Neural cell (in vitro differentiated cells): Measurements from ENCODE around the gene ITGAE. TPM values are rescaled to one million over a fixed set of nuclear protein-coding genes. Genes with fewer than 3 reads are reported as not detected.

ENCODE experiments used
- H2AFZ ChIP-seq: fragments of 200-600, 300-800 bp; sonication (generic), shearing (Covaris generic); 2 replicates; pipeline ENCODE4 v1.6.0; 2014; ENCODE audit warnings: low read depth, mild to moderate bottlenecking, antibody characterized with exemption, low read length, moderate library complexity
- H3F3A ChIP-seq: fragments of 200-600 bp; shearing (Covaris generic); 2 replicates; pipeline ENCODE4 v1.6.1; 2016; ENCODE audit warnings: mild to moderate bottlenecking, moderate library complexity, mixed read lengths, antibody characterized with exemption, low read length; ENCODE audit not compliant: insufficient read depth, poor library complexity, severe bottlenecking
- H3K27ac ChIP-seq: fragments of 200-600, 300-800 bp; sonication (generic), shearing (Covaris generic); 2 replicates; pipeline ENCODE4 v1.5.1; 2014; ENCODE audit warnings: mild to moderate bottlenecking, low read length, moderate library complexity
- H3K27me3 ChIP-seq: fragments of 300-800, 200-600 bp; sonication (generic), shearing (Covaris generic); 2 replicates; pipeline ENCODE4 v1.6.0; 2014; ENCODE audit warnings: mild to moderate bottlenecking, low read depth, low read length, moderate library complexity; ENCODE audit not compliant: insufficient read depth
- H3K36me3 ChIP-seq: fragments of 300-800, 200-600 bp; sonication (generic), shearing (Covaris generic); 2 replicates; pipeline ENCODE4 v1.5.1; 2014; ENCODE audit warnings: mild to moderate bottlenecking, antibody characterized with exemption, low read length, moderate library complexity; ENCODE audit not compliant: insufficient read depth
- H3K4me2 ChIP-seq: fragments of 300-800, 200-600 bp; sonication (generic), shearing (Covaris generic); 2 replicates; pipeline ENCODE4 v1.6.0; 2014; ENCODE audit warnings: mild to moderate bottlenecking, low read length
- H3K4me3 ChIP-seq: fragments of 300-800, 200-600 bp; sonication (generic), shearing (Covaris generic); 2 replicates; pipeline ENCODE4 v1.5.1; 2014; ENCODE audit warnings: mild to moderate bottlenecking, low read length, moderate library complexity
- H3K79me2 ChIP-seq: fragments of 200-600 bp; shearing (Covaris generic); replicated peaks from 2 replicates; pipeline ENCODE4 v1.6.0; 2014; ENCODE audit warnings: mild to moderate bottlenecking, low read length, moderate library complexity; ENCODE audit not compliant: insufficient read depth
- H3K9ac ChIP-seq: fragments of 300-800, 200-600 bp; sonication (generic), shearing (Covaris generic); 2 replicates; pipeline ENCODE4 v1.6.1; 2016; ENCODE audit warnings: mild to moderate bottlenecking, low read length, mixed read lengths
- H3K9me2 ChIP-seq: fragments of 200-600 bp; shearing (Covaris generic); 2 replicates; pipeline ENCODE4 v1.6.1; 2016; ENCODE audit warnings: mild to moderate bottlenecking, low read length, mixed read lengths; ENCODE audit not compliant: insufficient read depth
- H3K9me3 ChIP-seq: fragments of 200-600, 300-800 bp; sonication (generic), shearing (Covaris generic); 2 replicates; pipeline ENCODE4 v1.6.1; 2016; ENCODE audit warnings: mild to moderate bottlenecking, mixed run types, low read length, moderate library complexity, mixed read lengths
- H4K20me1 ChIP-seq: fragments of 200-600 bp; shearing (Covaris generic); 2 replicates; pipeline ENCODE4 v1.6.1; 2016; ENCODE audit warnings: mild to moderate bottlenecking, mixed run types; ENCODE audit not compliant: insufficient read depth
- EP300 ChIP-seq: fragments of 450-650 bp; conservative IDR thresholded peaks from 2 replicates; pipeline ENCODE4 v1.6.1; 2014; ENCODE audit warnings: antibody characterized with exemption, mild to moderate bottlenecking, moderate library complexity; ENCODE audit not compliant: poor library complexity, severe bottlenecking
- EZH2 ChIP-seq: fragments of 200-600, 300-800 bp; shearing (Covaris generic), sonication (generic); IDR thresholded peaks from 2 replicates; pipeline ENCODE4 v1.6.1; 2014; ENCODE audit warnings: antibody characterized with exemption, low read length, borderline replicate concordance, mild to moderate bottlenecking; ENCODE audit not compliant: insufficient read depth, poor library complexity, severe bottlenecking
- MXI1 ChIP-seq: fragments of 450-650 bp; conservative IDR thresholded peaks from 2 replicates; pipeline ENCODE4 v1.6.1; 2014; ENCODE audit warnings: antibody characterized with exemption, mild to moderate bottlenecking; ENCODE audit not compliant: poor library complexity, severe bottlenecking
- POLR2AphosphoS5 ChIP-seq: IDR thresholded peaks from 2 replicates; pipeline ENCODE4 v1.6.1; 2012
- RAD21 ChIP-seq: fragments of 450-650 bp; conservative IDR thresholded peaks from 2 replicates; pipeline ENCODE4 v1.6.1; 2014; ENCODE audit warnings: antibody characterized with exemption, mild to moderate bottlenecking, moderate library complexity
- REST ChIP-seq: IDR thresholded peaks from 2 replicates; pipeline ENCODE4 v1.6.1; 2012; ENCODE audit warnings: borderline replicate concordance
- SMC3 ChIP-seq: fragments of 450-650 bp; conservative IDR thresholded peaks from 2 replicates; pipeline ENCODE4 v1.6.1; 2014; ENCODE audit warnings: antibody characterized with exemption, mild to moderate bottlenecking, moderate library complexity; ENCODE audit not compliant: poor library complexity
- TAF1 ChIP-seq: IDR thresholded peaks from 2 replicates; pipeline ENCODE4 v1.6.1; 2012; ENCODE audit warnings: low read depth
- polyA plus RNA-seq: library from polyadenylated mRNA; depleted of rRNA; stranded (reverse); fragments of >200 nt; gene quantifications from 2 replicates; pipeline ENCODE4 v1.2.3, GENCODE V29; 2014
- TF ChIP-seq, protein P1 (sequence below): fragments of 450-650 bp; IDR thresholded peaks from 2 replicates; pipeline ENCODE4 v1.5.1; 2014; ENCODE audit warnings: antibody characterized with exemption, mild to moderate bottlenecking, moderate library complexity; ENCODE audit not compliant: poor library complexity, severe bottlenecking

The ITGAE gene
- polyA plus RNA-seq, 1 donor from 2014 or later: 169 TPM

GRCh38 chr17:3693829-3694231 lies 107.2 kb downstream of the ITGAE start:
- Histone ChIP-seq H3K9me2 (no peaks in the 10 kb centered on the region), H3K4me3 (no peak overlapping the region), H3K27ac (no peak overlapping the region), H2AFZ (no peak overlapping the region), H3K4me2 (no peak overlapping the region), H3K27me3 (peaks cover 27% of the 10 kb centered on the region), H3K9me3 (no peaks in the 10 kb centered on the region), H3K9ac (no peak overlapping the region), H4K20me1 (no peaks in the 10 kb centered on the region), H3K79me2 (no peaks in the 10 kb centered on the region), H3K36me3 (no peaks in the 10 kb centered on the region), H3F3A (no peaks in the 10 kb centered on the region)
- no peak for TF ChIP-seq EP300
- no peak for TF ChIP-seq TAF1
- TF ChIP-seq RAD21: no peak
- TF ChIP-seq POLR2AphosphoS5: no peak
- TF ChIP-seq, protein P1, sequence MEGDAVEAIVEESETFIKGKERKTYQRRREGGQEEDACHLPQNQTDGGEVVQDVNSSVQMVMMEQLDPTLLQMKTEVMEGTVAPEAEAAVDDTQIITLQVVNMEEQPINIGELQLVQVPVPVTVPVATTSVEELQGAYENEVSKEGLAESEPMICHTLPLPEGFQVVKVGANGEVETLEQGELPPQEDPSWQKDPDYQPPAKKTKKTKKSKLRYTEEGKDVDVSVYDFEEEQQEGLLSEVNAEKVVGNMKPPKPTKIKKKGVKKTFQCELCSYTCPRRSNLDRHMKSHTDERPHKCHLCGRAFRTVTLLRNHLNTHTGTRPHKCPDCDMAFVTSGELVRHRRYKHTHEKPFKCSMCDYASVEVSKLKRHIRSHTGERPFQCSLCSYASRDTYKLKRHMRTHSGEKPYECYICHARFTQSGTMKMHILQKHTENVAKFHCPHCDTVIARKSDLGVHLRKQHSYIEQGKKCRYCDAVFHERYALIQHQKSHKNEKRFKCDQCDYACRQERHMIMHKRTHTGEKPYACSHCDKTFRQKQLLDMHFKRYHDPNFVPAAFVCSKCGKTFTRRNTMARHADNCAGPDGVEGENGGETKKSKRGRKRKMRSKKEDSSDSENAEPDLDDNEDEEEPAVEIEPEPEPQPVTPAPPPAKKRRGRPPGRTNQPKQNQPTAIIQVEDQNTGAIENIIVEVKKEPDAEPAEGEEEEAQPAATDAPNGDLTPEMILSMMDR: no peak
- no peak for TF ChIP-seq MXI1
- no peak for TF ChIP-seq SMC3
- TF ChIP-seq REST: no peak
- no peak for TF ChIP-seq EZH2

DNA sequence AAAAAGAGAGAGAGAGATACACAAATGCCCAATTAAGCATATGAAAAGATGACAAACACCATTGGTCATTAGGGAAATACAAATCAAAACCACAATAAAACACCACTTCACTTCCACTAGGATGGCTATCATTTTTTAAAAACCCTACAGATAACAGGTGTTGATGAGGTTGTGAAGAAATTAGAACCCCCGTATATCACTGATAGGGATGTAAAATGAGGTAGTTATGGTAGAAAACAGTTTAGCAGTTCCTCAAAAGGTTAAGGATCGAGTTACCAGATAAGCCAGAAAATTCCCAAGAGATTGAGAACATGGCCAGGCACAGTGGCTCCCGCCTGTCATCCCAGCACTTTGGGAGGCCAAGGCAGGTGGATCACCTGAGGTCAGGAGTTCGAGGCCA lies 107.8 kb downstream of the ITGAE start:
- H3K4me2 ChIP-seq: no peak overlapping the region
- no peaks in the 10 kb centered on the region for H3K9me2 ChIP-seq
- no peaks in the 10 kb centered on the region for H3K36me3 ChIP-seq
- no peak for TF ChIP-seq EZH2
- no peak for TF ChIP-seq SMC3
- TF ChIP-seq POLR2AphosphoS5: no peak
- no peak for TF ChIP-seq TAF1
- TF ChIP-seq MXI1: no peak
- TF ChIP-seq RAD21: no peak
- TF ChIP-seq REST: no peak
- TF ChIP-seq EP300: no peak
- TF ChIP-seq, protein P1: no peak
- no peaks in the 10 kb centered on the region for H4K20me1 ChIP-seq
- H3K4me3 ChIP-seq: no peak overlapping the region
- no peaks in the 10 kb centered on the region for H3K9me3 ChIP-seq
- H3K27ac ChIP-seq: no peak overlapping the region
- peaks cover 27% of the 10 kb centered on the region for H3K27me3 ChIP-seq
- H2AFZ ChIP-seq: no peak overlapping the region
- no peak overlapping the region for H3K9ac ChIP-seq
- H3F3A ChIP-seq: no peaks in the 10 kb centered on the region
- no peaks in the 10 kb centered on the region for H3K79me2 ChIP-seq
